HuH-7.5 (cell line): Measurements from ENCODE around the gene DOC2B.
"Not testable (repeated sequence)": the region's sequence is repeated elsewhere in the genome, so short reads cannot be mapped to it uniquely, and the experiment has no call there.

Experiments
- DNase-seq: peaks from one replicate; pipeline ENCODE4 v3.0.0; 2011; ENCODE audit warnings: low spot score

Gene DOC2B

GRCh38 chr17:189444-189843 lies 8.0 kb upstream of the DOC2B start:
- no peak for DNase-seq

GRCh38 chr17:187130-187529 lies 5.7 kb upstream of the DOC2B start:
- DNase-seq = no peak

- no peak for DNase-seq
Measured at GRCh38 chr17:185445-186138, 4.1 kb upstream of the DOC2B start.

- no peak for DNase-seq
Measured at GRCh38 chr17:183021-183420, 1.6 kb upstream of the DOC2B start.

- DNase-seq = peak; percentile 84
Measured at GRCh38 chr17:182050-182751, 751 bp upstream of the DOC2B start.

- peak; percentile 46 for DNase-seq
Measured at GRCh38 chr17:180381-181244, 837 bp downstream of the DOC2B start.

- DNase-seq = no peak
Measured at GRCh38 chr17:179781-180380, 1.6 kb downstream of the DOC2B start.

GRCh38 chr17:179066-179432 lies 2.4 kb downstream of the DOC2B start:
- no peak for DNase-seq

- no peak for DNase-seq
Measured at GRCh38 chr17:178292-179065, 3.0 kb downstream of the DOC2B start.

GRCh38 chr17:177762-178161 lies 3.7 kb downstream of the DOC2B start:
- DNase-seq = no peak

- no peak for DNase-seq
Measured at GRCh38 chr17:177155-177554, 4.3 kb downstream of the DOC2B start.

GRCh38 chr17:173166-173911 lies 8.1 kb downstream of the DOC2B start:
- no peak for DNase-seq

- no peak for DNase-seq
Measured at GRCh38 chr17:172401-172800, 9.0 kb downstream of the DOC2B start.

- no peak for DNase-seq
Measured at GRCh38 chr17:171871-172270, 9.6 kb downstream of the DOC2B start.

- no peak for DNase-seq
Measured at GRCh38 chr17:170130-170670, 11.2 kb downstream of the DOC2B start.

GRCh38 chr17:168614-169013 lies 12.8 kb downstream of the DOC2B start:
- not testable (repeated sequence) for DNase-seq

- DNase-seq = no peak
Measured at GRCh38 chr17:165939-166338, 15.5 kb downstream of the DOC2B start.

GRCh38 chr17:164303-165235 lies 16.9 kb downstream of the DOC2B start:
- peak; percentile 68 for DNase-seq

- peak; percentile 71 for DNase-seq
Measured at GRCh38 chr17:163514-164098, 17.8 kb downstream of the DOC2B start.
